ENCODE measurements around the gene CLASP2. TPM values are rescaled to one million over a fixed set of nuclear protein-coding genes. Genes with fewer than 3 reads are reported as not detected.
A peak's percentile ranks its signal among the peaks of the same experiment; 100 is the strongest.

CLASP2 gene
- total RNA-seq, 8 experiments from 2014 or later: 27.5 to 317 (median 199) TPM

- H3K4me1 ChIP-seq (replicated peaks in 1 of 2): no peaks in the 10 kb centered on the region
- WGBS, 10 experiments: 85 to 100% (median 96%) methylated on average over 1 to 3 of the region's 3 CpGs; no CpG with 5 or more reads in 1 of the 10 experiments
These were observed 140.9 kb downstream of the CLASP2 start for GRCh38 chr3:33577173-33577572.

GRCh38 chr3:33575311-33575710 is 142.7 kb downstream of the CLASP2 start:
- Histone ChIP-seq H3K27ac (no peak overlapping the region), H3K4me3 (no peak overlapping the region), H3K4me1 (replicated peaks in 1 of 2) (no peaks in the 10 kb centered on the region)
- no peak for ATAC-seq (replicated peaks in 6 of 8)
- in situ Hi-C loops (cut with MboI; ENCODE audit: low pct_unique_long_range_greater_than_20kb in 2 of 9, low sequenced_read_pairs in 9 of 9, unreplicated experiment in 9 of 9): no loop called here
- 43 to 100% (median 89%) methylated on average over 1 of the region's 1 CpG; no CpG with 5 or more reads in 2 of the 10 experiments for WGBS, 10 experiments

More at GRCh38 chr3:33577173-33577572, 140.9 kb downstream of the CLASP2 start:
- no peak overlapping the region for H3K27ac ChIP-seq
- ATAC-seq (replicated peaks in 6 of 8): no peak
- no peak overlapping the region for H3K4me3 ChIP-seq
- in situ Hi-C loops (cut with MboI; ENCODE audit: low pct_unique_long_range_greater_than_20kb in 2 of 9, low sequenced_read_pairs in 9 of 9, unreplicated experiment in 9 of 9): no loop called here

- Histone ChIP-seq H3K4me1 (replicated peaks in 1 of 2) (no peaks in the 10 kb centered on the region), H3K4me3 (no peak overlapping the region), H3K27ac (no peak overlapping the region)
- in situ Hi-C loops (cut with MboI; ENCODE audit: low pct_unique_long_range_greater_than_20kb in 2 of 9, low sequenced_read_pairs in 9 of 9, unreplicated experiment in 9 of 9): no loop called here
- no peak for ATAC-seq (replicated peaks in 6 of 8)
- 0 to 70% (median 35%) methylated on average over 1 to 3 of the region's 3 CpGs; no CpG with 5 or more reads in 2 of the 10 experiments for WGBS, 10 experiments
These were observed 160.2 kb downstream of the CLASP2 start for GRCh38 chr3:33557829-33558228.

- no peaks in the 10 kb centered on the region for H3K4me1 ChIP-seq (replicated peaks in 1 of 2)
- ATAC-seq (replicated peaks in 6 of 8): no peak
- H3K4me3 ChIP-seq: no peak overlapping the region
- in situ Hi-C loops (cut with MboI; ENCODE audit: low pct_unique_long_range_greater_than_20kb in 2 of 9, low sequenced_read_pairs in 9 of 9, unreplicated experiment in 9 of 9): no loop called here
- no peak overlapping the region for H3K27ac ChIP-seq
- WGBS, 10 experiments: 100% methylated on average over 1 of the region's 1 CpG; no CpG with 5 or more reads in 6 of the 10 experiments
These were observed 160.8 kb downstream of the CLASP2 start for GRCh38 chr3:33557279-33557678.

GRCh38 chr3:33547101-33547500 is 171.0 kb downstream of the CLASP2 start:
- in situ Hi-C loops (cut with MboI; ENCODE audit: low pct_unique_long_range_greater_than_20kb in 2 of 9, low sequenced_read_pairs in 9 of 9, unreplicated experiment in 9 of 9): no loop called here
- WGBS, 10 experiments: 100% methylated on average over 1 of the region's 1 CpG; no CpG with 5 or more reads in 8 of the 10 experiments

GRCh38 chr3:33544126-33544525 is 173.9 kb downstream of the CLASP2 start:
- no peak overlapping the region for H3K27ac ChIP-seq
- in situ Hi-C loops (cut with MboI; ENCODE audit: low pct_unique_long_range_greater_than_20kb in 2 of 9, low sequenced_read_pairs in 9 of 9, unreplicated experiment in 9 of 9): no loop called here
- ATAC-seq (replicated peaks in 6 of 8): no peak
- H3K4me1 ChIP-seq (replicated peaks in 1 of 2): no peaks in the 10 kb centered on the region
- 0 to 100% (median 83%) methylated on average over 1 of the region's 1 CpG; no CpG with 5 or more reads in 3 of the 10 experiments for WGBS, 10 experiments
- H3K4me3 ChIP-seq: no peak overlapping the region

More at GRCh38 chr3:33547101-33547500, 171.0 kb downstream of the CLASP2 start:
- no peaks in the 10 kb centered on the region for H3K4me1 ChIP-seq (replicated peaks in 1 of 2)
- no peak overlapping the region for H3K4me3 ChIP-seq
- ATAC-seq (replicated peaks in 6 of 8): no peak
- no peak overlapping the region for H3K27ac ChIP-seq

- in situ Hi-C loops (cut with MboI; ENCODE audit: low pct_unique_long_range_greater_than_20kb in 2 of 9, low sequenced_read_pairs in 9 of 9, unreplicated experiment in 9 of 9): no loop called here
- no peak for ATAC-seq (replicated peaks in 6 of 8)
- Histone ChIP-seq H3K27ac (no peak overlapping the region), H3K4me3 (no peak overlapping the region), H3K4me1 (replicated peaks in 1 of 2) (no peaks in the 10 kb centered on the region)
- whole genome bisulfite sequencing, 10 experiments: 83 to 100% (median 91%) methylated on average over 1 of the region's 1 CpG; no CpG with 5 or more reads in 1 of the 10 experiments
These were observed 174.5 kb downstream of the CLASP2 start for GRCh38 chr3:33543601-33544000.

- peak in 1 of 8 experiments; percentile 58 for ATAC-seq (replicated peaks in 6 of 8)
- Histone ChIP-seq H3K4me1 (replicated peaks in 1 of 2) (no peaks in the 10 kb centered on the region), H3K27ac (no peak overlapping the region), H3K4me3 (no peak overlapping the region)
- in situ Hi-C loops (cut with MboI; ENCODE audit: low pct_unique_long_range_greater_than_20kb in 2 of 9, low sequenced_read_pairs in 9 of 9, unreplicated experiment in 9 of 9): no loop called here
These were observed 176.1 kb downstream of the CLASP2 start for GRCh38 chr3:33541918-33542317.

GRCh38 chr3:33538678-33539339 is 179.2 kb downstream of the CLASP2 start:
- Histone ChIP-seq H3K27ac (no peak overlapping the region), H3K4me1 (replicated peaks in 1 of 2) (no peaks in the 10 kb centered on the region), H3K4me3 (no peak overlapping the region)
- WGBS, 10 experiments: 83 to 100% (median 93%) methylated on average over 1 to 4 of the region's 4 CpGs; no CpG with 5 or more reads in 1 of the 10 experiments
- in situ Hi-C loops (cut with MboI; ENCODE audit: low pct_unique_long_range_greater_than_20kb in 2 of 9, low sequenced_read_pairs in 9 of 9, unreplicated experiment in 9 of 9): no loop called here
- no peak for ATAC-seq (replicated peaks in 6 of 8)

GRCh38 chr3:33537133-33537532 is 180.9 kb downstream of the CLASP2 start:
- Histone ChIP-seq H3K4me1 (replicated peaks in 1 of 2) (no peaks in the 10 kb centered on the region), H3K27ac (no peak overlapping the region), H3K4me3 (no peak overlapping the region)
- in situ Hi-C loops (cut with MboI; ENCODE audit: low pct_unique_long_range_greater_than_20kb in 2 of 9, low sequenced_read_pairs in 9 of 9, unreplicated experiment in 9 of 9): no loop called here
- ATAC-seq (replicated peaks in 6 of 8): no peak

GRCh38 chr3:33526787-33527186 is 191.3 kb downstream of the CLASP2 start:
- in situ Hi-C loops (cut with MboI; ENCODE audit: low pct_unique_long_range_greater_than_20kb in 2 of 9, low sequenced_read_pairs in 9 of 9, unreplicated experiment in 9 of 9): no loop called here
- H3K4me3 ChIP-seq: no peak overlapping the region
- no peak overlapping the region for H3K27ac ChIP-seq
- no peak for ATAC-seq (replicated peaks in 6 of 8)
- no peaks in the 10 kb centered on the region for H3K4me1 ChIP-seq (replicated peaks in 1 of 2)
- 50 to 100% (median 86%) methylated on average over 1 of the region's 1 CpG; no CpG with 5 or more reads in 1 of the 10 experiments for WGBS, 10 experiments

GRCh38 chr3:33525232-33525631 is 192.8 kb downstream of the CLASP2 start:
- no peak overlapping the region for H3K4me3 ChIP-seq
- 71 to 100% (median 100%) methylated on average over 1 to 2 of the region's 2 CpGs; no CpG with 5 or more reads in 1 of the 10 experiments for WGBS, 10 experiments
- no peak for ATAC-seq (replicated peaks in 6 of 8)
- no peaks in the 10 kb centered on the region for H3K4me1 ChIP-seq (replicated peaks in 1 of 2)
- H3K27ac ChIP-seq: no peak overlapping the region
- in situ Hi-C loops (cut with MboI; ENCODE audit: low pct_unique_long_range_greater_than_20kb in 2 of 9, low sequenced_read_pairs in 9 of 9, unreplicated experiment in 9 of 9): no loop called here

- H3K27ac ChIP-seq: no peak overlapping the region
- 87 to 100% (median 96%) methylated on average over 2 to 3 of the region's 3 CpGs for WGBS, 10 experiments
- H3K4me1 ChIP-seq (replicated peaks in 1 of 2): no peaks in the 10 kb centered on the region
- ATAC-seq (replicated peaks in 6 of 8): no peak
- no peak overlapping the region for H3K4me3 ChIP-seq
- in situ Hi-C loops (cut with MboI; ENCODE audit: low pct_unique_long_range_greater_than_20kb in 2 of 9, low sequenced_read_pairs in 9 of 9, unreplicated experiment in 9 of 9): no loop called here
These were observed 194.9 kb downstream of the CLASP2 start for GRCh38 chr3:33523093-33523667.

GRCh38 chr3:33521736-33522135 is 196.3 kb downstream of the CLASP2 start:
- Histone ChIP-seq H3K27ac (no peak overlapping the region), H3K4me3 (no peak overlapping the region), H3K4me1 (replicated peaks in 1 of 2) (no peaks in the 10 kb centered on the region)
- ATAC-seq (replicated peaks in 6 of 8): no peak
- 25 to 100% (median 82%) methylated on average over 1 of the region's 1 CpG; no CpG with 5 or more reads in 4 of the 10 experiments for WGBS, 10 experiments
- in situ Hi-C loops (cut with MboI; ENCODE audit: low pct_unique_long_range_greater_than_20kb in 2 of 9, low sequenced_read_pairs in 9 of 9, unreplicated experiment in 9 of 9): no loop called here
